Activated CD8-positive, alpha-beta memory T cell treated with anti-CD3 and anti-CD28 coated beads, Interleukin-2, amount 50 U/mL, for 4 hours (primary cell): ENCODE data around the gene GALNT10.

Experiments
- DNase-seq: peaks from one replicate; pipeline ENCODE4 v3.0.0-alpha.2; 2020

Gene GALNT10

GRCh38 chr5:154298065-154298464, 107.5 kb downstream of the GALNT10 start:
- no peak for DNase-seq

DNA sequence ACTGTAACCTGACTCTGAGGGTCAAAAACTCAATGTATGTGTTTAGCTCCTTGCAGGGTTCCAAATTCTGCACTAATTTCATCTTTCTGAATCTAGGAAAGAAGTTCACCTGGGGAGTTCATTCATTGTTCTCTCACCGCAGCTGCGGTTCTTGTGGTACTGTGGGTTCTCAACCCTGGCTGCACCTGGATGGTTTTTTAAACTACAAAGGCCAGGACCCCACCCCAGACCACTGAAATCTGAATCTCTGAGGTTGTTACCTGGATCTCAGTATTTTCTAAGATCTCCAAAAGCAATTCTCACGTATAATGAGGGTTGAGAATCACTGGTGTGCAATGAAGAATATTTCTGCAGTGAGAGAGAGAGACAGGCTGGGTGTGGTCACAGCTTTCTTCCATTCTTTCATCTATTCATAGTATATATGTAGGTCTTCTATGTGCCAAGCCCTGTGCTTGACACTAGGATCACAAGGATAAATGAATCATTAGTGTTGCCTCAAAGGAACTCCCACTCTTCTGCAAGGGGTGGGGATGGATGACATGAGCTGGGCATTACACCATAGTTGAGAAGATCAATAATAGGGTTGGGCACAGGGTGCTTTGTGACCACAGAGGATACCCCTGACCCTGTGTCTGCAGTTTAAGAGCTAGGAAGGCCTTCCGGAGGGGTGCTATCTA, 109.8 kb downstream of the GALNT10 start:
- no peak for DNase-seq

- DNase-seq = no peak
Measured at GRCh38 chr5:154301726-154302125, 111.2 kb downstream of the GALNT10 start.

DNA sequence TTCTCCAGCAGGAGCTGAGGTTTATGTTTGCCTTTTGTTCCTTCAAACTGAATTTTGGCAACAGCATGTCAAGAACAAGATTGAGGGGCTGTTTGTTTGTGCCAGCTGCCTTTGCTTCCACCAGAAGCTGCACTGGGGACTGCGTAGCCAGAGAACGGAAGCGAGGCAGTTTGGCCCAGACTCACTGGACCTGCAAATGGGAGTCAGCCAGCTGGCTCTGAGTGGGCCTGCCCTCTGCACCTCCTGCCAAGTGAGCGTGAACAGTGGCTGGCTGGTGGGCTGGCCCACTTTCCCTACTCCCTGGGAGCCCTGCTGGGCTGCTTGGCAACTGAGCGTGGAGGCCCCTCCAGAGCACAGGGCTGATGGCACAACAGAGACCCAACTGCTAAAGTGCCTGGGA, 111.6 kb downstream of the GALNT10 start:
- no peak for DNase-seq

DNA sequence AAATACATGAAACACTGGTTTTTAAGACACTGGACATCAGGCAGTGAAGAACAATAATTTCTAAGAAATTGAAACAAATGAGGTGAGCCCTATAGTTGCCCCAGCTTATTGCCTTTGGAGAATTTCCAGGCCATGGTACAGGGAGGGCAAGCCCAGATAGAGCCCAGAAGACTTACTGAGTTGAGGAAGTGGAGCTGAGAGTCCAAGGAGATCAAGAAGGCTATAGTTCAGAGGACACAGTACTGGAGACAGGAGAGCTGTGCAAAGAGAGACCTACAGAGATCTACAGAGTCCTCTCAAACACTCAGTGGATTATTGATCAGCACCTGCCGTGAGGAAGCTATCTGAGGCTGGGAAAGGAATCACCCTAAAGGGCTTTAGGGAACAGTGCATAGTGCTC, 112.6 kb downstream of the GALNT10 start:
- no peak for DNase-seq

DNA sequence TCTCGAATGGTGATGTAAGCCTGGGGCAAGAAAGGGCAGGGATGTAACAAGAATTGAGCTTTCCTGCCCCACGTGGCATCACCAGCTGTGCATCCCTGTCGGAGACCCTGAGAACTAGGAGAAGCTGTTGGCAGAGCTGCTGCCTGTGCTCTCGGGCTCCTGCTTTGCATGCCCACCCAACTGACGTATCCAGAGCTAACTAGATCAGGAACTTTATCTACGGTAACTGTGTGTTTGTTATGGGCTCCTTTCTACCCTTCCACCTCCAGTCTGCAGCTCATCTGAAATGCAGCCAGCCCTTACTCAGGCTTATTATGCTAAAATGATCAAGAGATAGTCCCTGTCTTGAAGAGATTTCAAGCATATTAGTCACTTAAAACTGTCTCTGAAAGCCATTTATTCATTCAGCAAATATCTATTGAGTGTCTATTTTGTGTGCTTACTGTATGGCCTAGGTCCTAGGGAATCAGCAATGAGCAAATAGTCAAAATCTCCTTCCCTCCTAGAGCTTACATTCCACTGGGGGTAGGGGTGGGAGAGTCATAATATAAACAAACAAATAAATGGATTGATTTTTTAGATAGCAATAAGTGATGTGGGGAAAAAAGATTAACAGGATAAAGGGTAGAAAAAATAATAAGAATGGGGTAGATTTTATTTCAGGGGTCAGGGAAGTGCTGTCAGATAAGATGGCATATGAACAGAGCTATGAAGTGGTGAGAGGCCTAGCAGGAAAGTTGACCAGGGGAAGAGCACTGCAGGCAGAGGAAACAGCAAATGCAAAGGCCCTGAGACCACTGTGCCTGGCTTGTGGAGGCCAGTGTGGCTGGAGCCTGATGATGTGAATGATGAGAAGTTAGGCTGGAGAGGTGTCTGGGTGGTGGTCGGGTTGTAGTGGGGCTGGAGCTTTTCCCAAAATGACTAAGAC, 118.2 kb downstream of the GALNT10 start:
- no peak for DNase-seq

DNA sequence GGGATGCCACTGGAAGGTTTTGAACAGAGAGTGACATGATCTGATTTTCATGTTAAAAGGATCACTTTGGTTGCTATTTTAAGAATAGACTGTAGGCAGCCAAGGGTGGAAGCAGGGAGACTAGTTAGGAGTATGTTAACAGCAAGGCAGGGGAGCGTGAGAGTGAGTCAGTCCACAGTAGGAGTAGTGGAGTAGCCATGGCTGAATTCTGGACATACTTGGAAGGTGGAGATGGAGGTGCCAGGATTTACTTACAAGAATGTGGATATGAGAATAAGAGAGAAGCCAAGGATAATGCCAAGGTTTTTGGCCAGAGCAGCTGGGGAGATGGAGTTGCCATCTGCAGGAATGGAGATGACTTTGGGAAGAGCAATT, 118.8 kb downstream of the GALNT10 start:
- DNase-seq = no peak

GRCh38 chr5:154309805-154310204, 119.3 kb downstream of the GALNT10 start:
- no peak for DNase-seq

DNA sequence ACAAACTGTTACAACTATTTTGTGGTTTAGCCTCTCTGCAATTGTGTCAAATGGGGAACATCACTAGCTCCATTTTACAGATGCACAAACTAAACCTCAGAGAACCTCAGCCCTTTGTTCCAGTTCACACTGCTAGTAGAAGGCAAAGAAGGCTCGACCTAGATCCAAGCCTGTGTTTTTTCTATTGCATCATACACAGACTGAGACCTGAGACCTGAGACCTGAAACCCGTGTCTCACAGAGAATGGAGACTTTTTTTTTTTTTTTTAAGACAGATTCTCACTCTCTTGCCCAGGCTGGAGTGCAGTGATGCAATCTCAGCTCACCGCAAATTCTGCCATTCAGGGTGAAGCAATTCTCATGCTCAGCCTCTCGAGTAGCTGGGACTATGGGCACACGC, 120.8 kb downstream of the GALNT10 start:
- no peak for DNase-seq

- no peak for DNase-seq
Measured at GRCh38 chr5:154312000-154312399, 121.5 kb downstream of the GALNT10 start.

DNA sequence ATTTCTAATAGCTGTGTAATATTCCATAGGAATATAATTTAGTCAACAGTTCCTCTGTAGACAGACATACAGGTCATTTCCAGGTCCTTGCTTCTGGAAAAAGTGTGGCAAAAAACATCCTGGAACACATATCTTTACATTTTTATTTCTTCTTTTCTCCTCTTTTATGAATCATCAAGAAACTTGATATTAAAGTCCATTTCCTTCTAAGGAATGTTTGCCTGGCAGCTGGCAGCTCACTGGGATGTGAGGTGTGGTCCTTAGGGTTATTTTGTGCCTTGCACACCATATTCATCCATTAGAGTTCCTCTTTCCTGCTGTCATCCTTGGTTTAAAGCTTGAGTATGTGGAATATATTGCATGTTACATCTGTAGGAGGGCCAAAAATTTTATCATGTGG, 122.0 kb downstream of the GALNT10 start:
- DNase-seq = no peak

DNA sequence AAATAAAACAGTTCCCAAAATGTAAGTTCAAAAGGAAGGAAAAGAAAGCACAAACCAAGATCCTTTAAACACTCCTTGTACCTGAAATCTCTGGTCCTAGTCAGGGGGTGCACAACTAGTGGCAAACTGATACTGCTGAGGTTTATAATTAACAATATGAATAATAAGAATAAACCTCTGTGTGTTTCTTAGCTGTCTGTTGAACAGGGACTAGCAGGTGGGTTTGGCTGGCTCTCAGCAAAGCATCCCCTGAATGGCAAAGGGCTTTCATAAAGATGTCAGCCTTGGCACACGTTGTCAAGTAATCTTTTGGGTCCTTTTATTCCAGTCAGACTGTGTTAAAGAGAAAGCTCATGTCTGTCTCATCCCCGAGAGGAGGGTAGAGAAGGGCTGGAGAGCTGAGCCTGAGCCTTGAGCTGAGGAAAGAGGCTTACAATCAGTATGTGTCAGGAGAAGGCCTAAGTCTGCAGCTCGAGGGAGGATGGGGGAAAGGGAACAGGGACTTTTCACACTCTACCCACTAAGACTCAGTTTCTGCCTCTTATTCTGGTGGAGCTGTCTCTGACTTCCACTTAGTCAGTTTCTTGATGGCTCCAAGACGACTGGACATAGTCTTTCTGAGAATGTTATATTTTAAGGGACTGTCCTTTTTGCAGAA, 123.0 kb downstream of the GALNT10 start:
- DNase-seq = no peak

DNA sequence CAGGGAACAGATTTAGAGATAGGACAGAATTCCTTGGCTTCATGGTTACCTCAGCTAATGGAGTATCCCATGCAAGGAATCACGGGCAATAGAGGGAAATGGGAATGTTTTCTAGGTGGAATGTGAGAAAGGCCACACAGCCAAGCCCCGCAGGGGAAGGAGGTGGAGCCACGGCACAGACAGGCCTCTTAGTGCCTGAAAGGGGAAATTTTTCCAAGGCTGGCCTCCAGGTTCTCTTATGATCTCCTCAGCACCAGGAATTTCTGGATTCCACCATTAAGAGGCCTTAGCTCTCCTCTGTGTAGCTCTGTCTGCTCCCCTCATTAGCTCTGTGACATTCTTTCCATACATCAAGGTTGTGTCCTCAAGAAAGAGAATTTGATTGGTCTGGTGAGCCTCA, 124.7 kb downstream of the GALNT10 start:
- no peak for DNase-seq

GRCh38 chr5:154315756-154316155, 125.2 kb downstream of the GALNT10 start:
- no peak for DNase-seq

GRCh38 chr5:154316223-154316935, 125.8 kb downstream of the GALNT10 start:
- no peak for DNase-seq

- no peak for DNase-seq
Measured at GRCh38 chr5:154317916-154318315, 127.4 kb downstream of the GALNT10 start.

DNA sequence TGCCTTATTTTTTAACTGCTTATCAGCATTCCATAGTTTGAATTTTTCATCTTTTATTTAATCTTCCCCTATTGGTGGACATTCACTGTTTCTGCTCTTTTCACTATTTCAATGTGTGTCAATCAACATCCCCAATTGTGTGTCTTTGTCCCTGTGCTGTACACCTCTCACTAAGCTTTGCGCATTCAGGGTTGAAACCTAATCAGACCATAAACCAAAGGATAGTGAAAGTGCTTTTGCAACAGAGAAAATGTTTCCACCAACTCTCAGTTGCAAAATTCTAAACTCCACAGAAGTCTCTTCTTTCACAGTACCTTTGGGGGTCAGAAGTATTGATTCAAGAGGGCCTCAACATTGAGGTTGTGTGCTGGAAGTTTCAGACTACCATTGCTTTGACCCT, 128.2 kb downstream of the GALNT10 start:
- DNase-seq = no peak

DNA sequence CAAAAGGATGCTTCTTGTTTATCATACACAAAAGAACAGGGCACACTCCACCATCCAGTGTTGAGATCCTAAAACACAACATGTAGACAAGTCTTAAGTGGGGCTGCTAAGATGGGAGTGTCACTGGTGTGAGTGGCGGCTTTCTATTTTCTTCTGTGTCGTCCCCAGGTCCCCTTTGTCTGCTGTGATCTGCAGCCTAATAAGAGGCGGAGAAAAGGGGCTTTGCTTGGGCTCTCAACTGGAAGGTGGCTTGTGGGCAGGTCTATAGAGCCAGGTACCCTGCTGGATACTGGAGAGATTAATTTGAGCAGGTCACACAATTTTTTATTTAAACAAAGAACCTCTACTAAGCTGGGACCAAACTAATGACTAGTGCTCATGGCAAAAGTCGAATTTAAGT, 129.2 kb downstream of the GALNT10 start:
- no peak for DNase-seq

DNA sequence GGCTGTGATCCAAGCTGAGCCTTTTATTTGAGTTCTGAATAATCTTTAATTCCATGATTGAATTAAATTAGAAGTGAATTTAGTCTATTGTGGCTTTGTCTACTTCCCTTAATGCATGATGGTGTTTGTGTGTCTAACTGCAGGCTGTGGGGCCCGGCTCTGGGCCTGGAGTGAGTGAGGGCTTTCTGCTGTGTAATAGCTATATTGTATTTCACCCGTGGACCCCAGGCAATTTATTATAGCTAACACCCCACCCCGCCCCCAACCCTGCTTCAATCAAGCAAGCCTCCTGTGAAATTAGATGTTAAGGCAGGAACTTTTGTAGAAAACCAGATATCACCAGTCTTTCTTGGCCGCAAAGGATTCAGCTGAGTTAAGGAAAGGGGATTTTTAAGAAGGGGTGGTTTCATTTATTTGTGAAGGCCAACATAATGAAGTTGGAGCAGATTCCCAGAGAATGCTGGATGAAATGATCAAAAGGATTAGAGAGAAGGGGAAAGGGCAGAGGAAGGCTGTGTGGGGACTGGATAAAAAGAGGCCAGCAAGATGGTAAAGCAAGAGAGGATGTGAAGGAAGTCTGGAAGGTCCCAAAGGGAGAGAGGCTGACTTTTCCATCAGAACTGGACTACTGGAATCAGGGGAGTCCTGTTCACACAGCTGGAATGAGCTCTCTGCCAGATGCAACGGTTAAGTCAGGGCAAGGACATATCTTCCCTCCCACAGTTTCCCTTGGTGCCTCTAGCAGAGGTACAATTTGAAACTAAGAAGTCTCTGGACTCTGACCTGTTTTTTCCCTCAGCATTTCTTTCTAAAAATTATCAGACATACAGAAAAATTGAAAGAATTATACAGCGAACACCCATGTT, 129.9 kb downstream of the GALNT10 start:
- DNase-seq = no peak

GRCh38 chr5:154321546-154321945, 131.0 kb downstream of the GALNT10 start:
- no peak for DNase-seq

DNA sequence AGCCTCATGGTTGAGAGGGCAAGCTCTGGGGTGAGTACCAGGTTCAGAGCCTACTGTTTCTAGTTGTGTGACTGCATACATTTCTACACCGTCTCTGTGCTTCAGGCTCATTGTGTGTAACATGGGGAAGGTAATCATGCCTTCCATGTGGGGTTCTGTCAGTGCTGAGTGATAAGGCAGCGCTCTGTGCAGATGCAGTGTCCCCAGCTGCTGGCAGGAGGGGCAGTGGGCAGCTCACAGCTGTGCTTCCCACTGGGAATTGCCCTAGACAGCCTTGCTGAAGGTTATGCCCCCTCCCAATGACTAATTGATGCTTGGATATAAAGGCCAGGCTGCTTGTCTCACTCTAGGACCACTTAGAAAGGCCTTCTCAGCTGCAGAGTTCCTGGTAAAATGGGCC, 133.5 kb downstream of the GALNT10 start:
- no peak for DNase-seq

DNA sequence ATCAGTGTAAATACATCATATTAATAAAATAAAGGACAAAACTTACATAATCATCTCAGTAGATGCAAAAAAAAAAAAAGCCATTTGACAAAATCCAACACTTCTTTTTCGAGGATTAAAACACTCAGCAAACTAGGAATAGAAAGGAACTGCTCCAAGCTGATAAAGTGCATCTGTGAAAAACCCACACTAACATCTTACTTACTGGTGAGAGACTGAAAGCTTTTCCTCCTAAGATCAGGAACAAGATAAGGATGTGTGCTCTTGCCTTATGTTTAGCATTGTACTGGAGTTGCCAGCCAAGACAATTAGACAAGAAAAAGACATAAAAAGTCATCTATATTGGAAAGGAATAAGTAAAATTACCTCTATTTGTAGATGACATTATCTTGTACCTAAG, 135.0 kb downstream of the GALNT10 start:
- no peak for DNase-seq
